Panc1 (cell line): ENCODE results near the gene SLC12A9. TPM values are rescaled to one million over a fixed set of nuclear protein-coding genes. Genes with fewer than 3 reads are reported as not detected.

Experiments used
- ATAC-seq: fragments of 200-7000 bp; cut with Tn5 transposase; 2 replicates; pipeline ENCODE4 v1.9.1; 2020; ENCODE audit warnings: mild to moderate bottlenecking, moderate library complexity
- BruUV-seq: library from RNA; stranded (reverse); fragments of 400-500 nt; replicated peaks from 2 replicates; lab custom pipeline; 2021; lab: Mats Ljungman, UMichigan
- CTCF ChIA-PET: fragments of 300-600 bp; sonication (Branson Sonifier 250); formaldehyde crosslinking; loops from one replicate; lab custom pipeline; 2022; ENCODE audit warnings: antibody characterized with exemption; lab: Charles Lee
- POLR2A ChIA-PET: fragments of 300-600 bp; sonication (Branson Sonifier 250); formaldehyde crosslinking; loops from one replicate; lab custom pipeline; 2022; ENCODE audit warnings: antibody characterized with exemption; lab: Charles Lee
- DNase-seq: peaks from one replicate; pipeline ENCODE4 v3.0.0-alpha.2; 2010; ENCODE audit warnings: low read depth, low spot score
- H3K27ac ChIP-seq: 2 replicates; pipeline ENCODE4 v1.5.1; 2011; ENCODE audit warnings: mild to moderate bottlenecking, low read length, inconsistent platforms
- H3K27me3 ChIP-seq: fragments of 200-500 bp; sonication (Bioruptor generic); 2 replicates; pipeline ENCODE4 v1.6.0; 2014; ENCODE audit warnings: low read length, inconsistent platforms; ENCODE audit not compliant: control insufficient read depth, insufficient read depth
- H3K36me3 ChIP-seq: fragments of 200-500 bp; sonication (Bioruptor generic); 2 replicates; pipeline ENCODE4 v1.5.1; 2014; ENCODE audit warnings: inconsistent platforms, mild to moderate bottlenecking, low read length, moderate library complexity; ENCODE audit not compliant: control insufficient read depth, insufficient read depth
- H3K4me1 ChIP-seq: 2 replicates; pipeline ENCODE4 v1.5.1; 2011; ENCODE audit warnings: inconsistent platforms, mild to moderate bottlenecking, low read length, moderate library complexity; ENCODE audit not compliant: control insufficient read depth, insufficient read depth
- H3K4me3 ChIP-seq, 2 experiments: 2 replicates each; pipeline ENCODE4 v1.5.1; 2011 to 2012; ENCODE audit warnings: low read depth in 2 of 2, low read length in 2 of 2, mild to moderate bottlenecking in 2 of 2, inconsistent platforms in 1 of 2, moderate library complexity in 1 of 2
- H3K9me3 ChIP-seq: fragments of 200-500 bp; sonication (Bioruptor generic); 2 replicates; pipeline ENCODE4 v1.5.1; 2014; ENCODE audit warnings: low read depth, mild to moderate bottlenecking, inconsistent platforms, low read length, moderate library complexity; ENCODE audit not compliant: control insufficient read depth, insufficient read depth
- CTCF ChIP-seq: fragments of 450-650 bp; IDR thresholded peaks from 2 replicates; pipeline ENCODE4 v1.5.1; 2017; ENCODE audit warnings: mild to moderate bottlenecking
- POLR2AphosphoS5 ChIP-seq: IDR thresholded peaks from 2 replicates; pipeline ENCODE4 v1.6.1; 2012; ENCODE audit warnings: mild to moderate bottlenecking, low read depth, low read length, moderate library complexity
- SIN3A ChIP-seq: IDR thresholded peaks from 2 replicates; pipeline ENCODE4 v1.6.1; 2012; ENCODE audit warnings: low read depth, mild to moderate bottlenecking, low read length, moderate library complexity, borderline replicate concordance; ENCODE audit not compliant: insufficient read depth
- TCF7L2 ChIP-seq: IDR thresholded peaks from 2 replicates; pipeline ENCODE4 v1.6.1; 2011; ENCODE audit warnings: mild to moderate bottlenecking, low read depth, low read length, inconsistent platforms
- in situ Hi-C: cut with HindIII; loops from 2 replicates; pipeline ENCODE4 v1.10.0; 2016; ENCODE audit warnings: low sequenced_read_pairs, low pct_unique_long_range_greater_than_20kb
- intact Hi-C: fragments of 100-400 bp; cut with micrococcal nuclease; formaldehyde crosslinking; loops from one replicate; pipeline ENCODE4 v1.10.0; 2022; ENCODE audit not compliant: unreplicated experiment
- total RNA-seq: library from RNA; stranded (reverse); gene quantifications from one replicate; pipeline ENCODE4 v1.2.1, GENCODE V29; 2021; ENCODE audit not compliant: unreplicated experiment
- TF ChIP-seq, protein P1 (sequence below), 2 experiments: IDR thresholded peaks; 2 replicates each; pipeline ENCODE4 v1.6.1; 2011 to 2012; ENCODE audit warnings: low read depth in 2 of 2, control low read depth in 1 of 2, low read length in 1 of 2, mild to moderate bottlenecking in 1 of 2, moderate library complexity in 1 of 2; ENCODE audit not compliant: insufficient read depth in 1 of 2

SLC12A9 gene
- total RNA-seq, 1 experiment from 2014 or later = 31.1 TPM

- intact Hi-C loops (no loop called here), in situ Hi-C loops (no loop called here)
- TF ChIP-seq, protein P1, sequence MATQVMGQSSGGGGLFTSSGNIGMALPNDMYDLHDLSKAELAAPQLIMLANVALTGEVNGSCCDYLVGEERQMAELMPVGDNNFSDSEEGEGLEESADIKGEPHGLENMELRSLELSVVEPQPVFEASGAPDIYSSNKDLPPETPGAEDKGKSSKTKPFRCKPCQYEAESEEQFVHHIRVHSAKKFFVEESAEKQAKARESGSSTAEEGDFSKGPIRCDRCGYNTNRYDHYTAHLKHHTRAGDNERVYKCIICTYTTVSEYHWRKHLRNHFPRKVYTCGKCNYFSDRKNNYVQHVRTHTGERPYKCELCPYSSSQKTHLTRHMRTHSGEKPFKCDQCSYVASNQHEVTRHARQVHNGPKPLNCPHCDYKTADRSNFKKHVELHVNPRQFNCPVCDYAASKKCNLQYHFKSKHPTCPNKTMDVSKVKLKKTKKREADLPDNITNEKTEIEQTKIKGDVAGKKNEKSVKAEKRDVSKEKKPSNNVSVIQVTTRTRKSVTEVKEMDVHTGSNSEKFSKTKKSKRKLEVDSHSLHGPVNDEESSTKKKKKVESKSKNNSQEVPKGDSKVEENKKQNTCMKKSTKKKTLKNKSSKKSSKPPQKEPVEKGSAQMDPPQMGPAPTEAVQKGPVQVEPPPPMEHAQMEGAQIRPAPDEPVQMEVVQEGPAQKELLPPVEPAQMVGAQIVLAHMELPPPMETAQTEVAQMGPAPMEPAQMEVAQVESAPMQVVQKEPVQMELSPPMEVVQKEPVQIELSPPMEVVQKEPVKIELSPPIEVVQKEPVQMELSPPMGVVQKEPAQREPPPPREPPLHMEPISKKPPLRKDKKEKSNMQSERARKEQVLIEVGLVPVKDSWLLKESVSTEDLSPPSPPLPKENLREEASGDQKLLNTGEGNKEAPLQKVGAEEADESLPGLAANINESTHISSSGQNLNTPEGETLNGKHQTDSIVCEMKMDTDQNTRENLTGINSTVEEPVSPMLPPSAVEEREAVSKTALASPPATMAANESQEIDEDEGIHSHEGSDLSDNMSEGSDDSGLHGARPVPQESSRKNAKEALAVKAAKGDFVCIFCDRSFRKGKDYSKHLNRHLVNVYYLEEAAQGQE (IDR thresholded peaks at IDR 0.05; ENCODE audit: insufficient read depth in 1 of 2, low read depth in 2 of 2, low read length in 1 of 2) = no peak
- TF ChIP-seq POLR2AphosphoS5 (no peak), SIN3A (no peak), CTCF (no peak)
- ATAC-seq (peak; percentile 55), DNase-seq (no peak)
- no peak within 1 kb of the TSS for H3K4me3 ChIP-seq
- H3K27me3 ChIP-seq = no peaks in the 10 kb centered on the region
- ChIA-PET POLR2A (interaction anchor here (0.5 kb wide), 1 partner anchor 30 kb away, joined by 12 read pairs; no protein-coding TSS in a partner anchor), CTCF (no interaction called here)
- H3K36me3 ChIP-seq = peaks cover 2% of the 10 kb centered on the region; the same call in 1 of the 2 replicates
- H3K9me3 ChIP-seq = no peaks in the 10 kb centered on the region
- peaks cover 10% of the 10 kb centered on the region for H3K4me1 ChIP-seq
- peak within 1 kb of the TSS; percentile 41; the same call in 1 of the 2 replicates for H3K27ac ChIP-seq
- no TSS peak for BruUV-seq
Observed at GRCh38 chr7:100867040-100867775, 14.7 kb downstream of the SLC12A9 start, which contains the start of gene TRIP6. TRIP6 (plus strand) TSS chr7:100867387; CDS start chr7:100867498, 111 bp downstream.

DNA sequence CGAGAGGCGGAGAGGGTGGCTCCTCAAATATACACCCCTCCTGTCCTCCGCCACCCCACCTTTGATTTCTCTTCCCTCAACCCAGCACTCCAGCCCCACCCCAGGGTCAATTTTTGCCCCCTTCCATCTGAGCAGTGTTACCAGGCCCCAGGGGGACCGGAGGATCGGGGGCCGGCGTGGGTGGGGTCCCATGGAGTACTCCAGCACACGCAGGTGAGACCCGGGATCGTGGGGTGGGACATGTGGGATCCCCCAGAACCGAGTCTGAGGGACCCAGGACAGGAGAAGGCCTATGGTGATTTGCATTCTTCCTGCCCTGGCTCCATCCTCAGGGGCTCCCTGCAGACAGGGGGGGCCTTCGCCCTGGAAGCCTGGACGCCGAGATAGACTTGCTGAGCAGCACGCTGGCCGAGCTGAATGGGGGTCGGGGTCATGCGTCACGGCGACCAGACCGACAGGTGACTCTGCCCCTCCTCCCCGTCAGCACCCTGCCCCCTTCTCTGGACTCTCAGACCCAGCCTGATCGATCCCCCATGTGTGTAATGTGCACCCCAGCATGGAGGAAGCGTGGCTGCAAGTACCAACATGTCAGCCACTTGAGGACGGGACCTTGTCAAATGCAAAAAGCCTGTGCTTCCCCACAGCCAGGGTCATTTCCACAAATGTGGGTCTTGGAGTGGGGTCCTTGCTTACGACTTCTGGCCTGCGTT is 15.4 kb downstream of the SLC12A9 start:
- H3K4me3 ChIP-seq = no peak overlapping the region
- H3K27me3 ChIP-seq = no peaks in the 10 kb centered on the region
- TF ChIP-seq, protein P1 (IDR thresholded peaks at IDR 0.05; ENCODE audit: insufficient read depth in 1 of 2, low read depth in 2 of 2, low read length in 1 of 2) = no peak
- TF ChIP-seq SIN3A (no peak), CTCF (no peak), TCF7L2 (no peak), POLR2AphosphoS5 (no peak)
- CTCF ChIA-PET = no interaction called here
- no peaks in the 10 kb centered on the region for H3K9me3 ChIP-seq
- peaks cover 10% of the 10 kb centered on the region for H3K4me1 ChIP-seq
- H3K27ac ChIP-seq = no peak overlapping the region
- intact Hi-C loops (no loop called here), in situ Hi-C loops (no loop called here)
- DNase-seq (no peak), ATAC-seq (no peak)
- peaks cover 2% of the 10 kb centered on the region; the same call in 1 of the 2 replicates for H3K36me3 ChIP-seq
- POLR2A ChIA-PET = no interaction called here
- no TSS peak for BruUV-seq
